ENCODE measurements around the gene ACOT12. TPM values are rescaled to one million over a fixed set of nuclear protein-coding genes. Genes with fewer than 3 reads are reported as not detected.

The ACOT12 gene
- total RNA-seq, 4 donors from 2014 or later, result 0.55 TPM; not detected in 3

GRCh38 chr5:81393430-81393782, 528 bp downstream of the ACOT12 start:
- Histone ChIP-seq H3K36me3 (no peaks in the 10 kb centered on the region), H3K27ac (no peak overlapping the region), H3K4me3 (peak overlapping the region in 1 of 2 donors; percentile 44), H3K4me1 (peaks cover 0 to 5% of the 10 kb centered on the region in 2 donors), H3K27me3 (peaks cover 0 to 4% of the 10 kb centered on the region in 2 donors), H3K9me3 (no peaks in the 10 kb centered on the region)
- intact Hi-C loops (cut with DNase I; ENCODE audit: low total_unique reads), result no loop called here
- TF ChIP-seq, protein P1, sequence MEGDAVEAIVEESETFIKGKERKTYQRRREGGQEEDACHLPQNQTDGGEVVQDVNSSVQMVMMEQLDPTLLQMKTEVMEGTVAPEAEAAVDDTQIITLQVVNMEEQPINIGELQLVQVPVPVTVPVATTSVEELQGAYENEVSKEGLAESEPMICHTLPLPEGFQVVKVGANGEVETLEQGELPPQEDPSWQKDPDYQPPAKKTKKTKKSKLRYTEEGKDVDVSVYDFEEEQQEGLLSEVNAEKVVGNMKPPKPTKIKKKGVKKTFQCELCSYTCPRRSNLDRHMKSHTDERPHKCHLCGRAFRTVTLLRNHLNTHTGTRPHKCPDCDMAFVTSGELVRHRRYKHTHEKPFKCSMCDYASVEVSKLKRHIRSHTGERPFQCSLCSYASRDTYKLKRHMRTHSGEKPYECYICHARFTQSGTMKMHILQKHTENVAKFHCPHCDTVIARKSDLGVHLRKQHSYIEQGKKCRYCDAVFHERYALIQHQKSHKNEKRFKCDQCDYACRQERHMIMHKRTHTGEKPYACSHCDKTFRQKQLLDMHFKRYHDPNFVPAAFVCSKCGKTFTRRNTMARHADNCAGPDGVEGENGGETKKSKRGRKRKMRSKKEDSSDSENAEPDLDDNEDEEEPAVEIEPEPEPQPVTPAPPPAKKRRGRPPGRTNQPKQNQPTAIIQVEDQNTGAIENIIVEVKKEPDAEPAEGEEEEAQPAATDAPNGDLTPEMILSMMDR (IDR thresholded peaks at IDR 0.05), result no peak
- TF ChIP-seq POLR2A (IDR thresholded peaks at IDR 0.05), result no peak
- DNase-seq, result no peak

DNA sequence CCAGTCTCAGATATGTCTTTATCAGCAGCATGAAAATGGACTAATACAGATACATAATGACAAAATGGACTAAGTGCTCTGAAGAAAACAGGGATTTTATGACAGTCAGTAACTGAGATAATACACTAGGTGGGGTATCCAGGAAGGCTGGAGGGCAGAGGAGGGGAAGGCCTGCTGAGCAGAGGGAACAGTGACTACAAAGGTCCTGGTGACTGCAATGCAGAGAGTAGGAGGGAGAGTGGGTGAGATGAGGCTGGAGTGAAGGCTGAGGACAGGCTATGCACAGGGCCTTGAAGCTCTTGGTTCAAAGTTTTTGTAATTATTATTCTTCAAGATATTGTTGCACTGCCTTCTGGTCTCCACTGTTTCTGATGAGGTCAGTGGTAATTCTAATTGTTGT, 4.9 kb downstream of the ACOT12 start:
- no peak overlapping the region for H3K4me3 ChIP-seq
- H3K27me3 ChIP-seq, result peaks cover 0 to 4% of the 10 kb centered on the region in 2 donors
- no peak for DNase-seq
- H3K9me3 ChIP-seq, result no peaks in the 10 kb centered on the region
- H3K36me3 ChIP-seq, result no peaks in the 10 kb centered on the region
- TF ChIP-seq POLR2A (IDR thresholded peaks at IDR 0.05), result no peak
- intact Hi-C loops (cut with DNase I; ENCODE audit: low total_unique reads), result no loop called here
- H3K27ac ChIP-seq, result no peak overlapping the region
- H3K4me1 ChIP-seq, result peaks cover 0 to 5% of the 10 kb centered on the region in 2 donors

GRCh38 chr5:81388169-81388568, 5.8 kb downstream of the ACOT12 start:
- no peaks in the 10 kb centered on the region for H3K4me1 ChIP-seq
- DNase-seq, result no peak
- H3K36me3 ChIP-seq, result no peaks in the 10 kb centered on the region
- no peak for TF ChIP-seq POLR2A (IDR thresholded peaks at IDR 0.05)
- TF ChIP-seq, protein P1 (IDR thresholded peaks at IDR 0.05), result no peak
- no peak overlapping the region for H3K4me3 ChIP-seq
- H3K27me3 ChIP-seq, result peaks cover 0 to 1% of the 10 kb centered on the region in 2 donors
- no peaks in the 10 kb centered on the region for H3K9me3 ChIP-seq
- intact Hi-C loops (cut with DNase I; ENCODE audit: low total_unique reads), result no loop called here
- H3K27ac ChIP-seq, result no peak overlapping the region

DNA sequence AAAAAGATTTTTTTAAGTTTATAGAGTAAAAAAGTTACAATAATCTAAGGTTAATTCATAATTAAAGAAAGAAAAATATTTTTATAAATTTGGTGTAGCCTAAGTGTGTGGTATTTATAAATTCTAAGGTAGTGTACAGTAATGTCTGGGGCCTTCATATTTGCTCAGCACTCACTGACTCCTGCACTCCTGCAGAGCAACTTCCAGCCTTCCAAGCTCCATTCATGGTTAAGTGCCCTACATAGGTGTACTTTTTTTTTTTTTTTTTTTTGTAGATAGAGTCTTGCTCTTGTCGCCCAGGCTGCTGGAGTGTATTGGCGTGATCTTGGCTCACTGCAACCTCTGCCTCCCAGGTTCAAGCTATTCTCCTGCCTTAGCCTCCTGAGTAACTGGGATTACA, 10.1 kb downstream of the ACOT12 start:
- H3K4me3 ChIP-seq, result no peak overlapping the region
- no peaks in the 10 kb centered on the region for H3K36me3 ChIP-seq
- no peaks in the 10 kb centered on the region for H3K27me3 ChIP-seq
- intact Hi-C loops (cut with DNase I; ENCODE audit: low total_unique reads), result no loop called here
- no peak overlapping the region for H3K27ac ChIP-seq
- TF ChIP-seq, protein P1 (IDR thresholded peaks at IDR 0.05), result no peak
- no peak for TF ChIP-seq POLR2A (IDR thresholded peaks at IDR 0.05)
- no peak for DNase-seq
- H3K4me1 ChIP-seq, result no peaks in the 10 kb centered on the region
- no peaks in the 10 kb centered on the region for H3K9me3 ChIP-seq

- Histone ChIP-seq H3K27ac (no peak overlapping the region), H3K4me3 (no peak overlapping the region), H3K27me3 (no peaks in the 10 kb centered on the region), H3K4me1 (no peaks in the 10 kb centered on the region), H3K9me3 (no peaks in the 10 kb centered on the region), H3K36me3 (no peaks in the 10 kb centered on the region)
- TF ChIP-seq, protein P1 (IDR thresholded peaks at IDR 0.05), result no peak
- TF ChIP-seq POLR2A (IDR thresholded peaks at IDR 0.05), result no peak
- DNase-seq, result no peak
- intact Hi-C loops (cut with DNase I; ENCODE audit: low total_unique reads), result no loop called here
Observed at GRCh38 chr5:81371354-81371876, 22.5 kb downstream of the ACOT12 start.

DNA sequence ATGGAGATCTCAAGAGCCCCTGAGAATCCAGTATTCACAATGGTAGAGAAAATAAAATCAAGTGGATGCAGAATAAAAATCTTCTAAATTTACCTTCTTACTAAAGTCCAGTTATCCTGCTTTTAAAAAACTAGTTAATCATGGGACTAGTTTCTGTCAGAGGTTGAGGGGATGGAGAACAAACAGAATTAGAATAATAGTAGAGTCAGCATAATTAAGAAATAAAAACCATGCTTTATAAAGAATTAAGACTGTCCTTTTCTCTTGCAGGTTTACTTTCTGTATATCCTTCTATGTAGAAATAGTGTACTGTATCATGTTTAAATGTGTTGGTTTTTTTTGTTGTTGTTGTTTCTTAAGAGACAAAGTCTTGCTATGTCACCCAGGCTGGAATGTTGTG, 23.0 kb downstream of the ACOT12 start:
- H3K36me3 ChIP-seq, result no peaks in the 10 kb centered on the region
- no peak overlapping the region for H3K27ac ChIP-seq
- H3K4me3 ChIP-seq, result no peak overlapping the region
- H3K4me1 ChIP-seq, result no peaks in the 10 kb centered on the region
- no peaks in the 10 kb centered on the region for H3K27me3 ChIP-seq
- DNase-seq, result no peak
- H3K9me3 ChIP-seq, result no peaks in the 10 kb centered on the region
- intact Hi-C loops (cut with DNase I; ENCODE audit: low total_unique reads), result no loop called here
- TF ChIP-seq POLR2A (IDR thresholded peaks at IDR 0.05), result no peak
- TF ChIP-seq, protein P1 (IDR thresholded peaks at IDR 0.05), result no peak

Data from uterus (tissue), 4 donors.